PC-3 (cell line): Measurements from ENCODE around the gene CRLF1.

Source experiments
- EZH2 ChIP-seq: fragments of 300-600 bp; sonication (generic); IDR thresholded peaks from one replicate; pipeline ENCODE4 v1.6.1; 2017; ENCODE audit warnings: antibody characterized with exemption, mild to moderate bottlenecking, low read length; ENCODE audit not compliant: unreplicated experiment
- TF ChIP-seq, protein P1 (sequence below): fragments of 300-600 bp; sonication (generic); conservative IDR thresholded peaks from 2 replicates; pipeline ENCODE4 v1.5.1; 2017; ENCODE audit warnings: antibody characterized with exemption, low read depth, mild to moderate bottlenecking, low read length

DNA sequence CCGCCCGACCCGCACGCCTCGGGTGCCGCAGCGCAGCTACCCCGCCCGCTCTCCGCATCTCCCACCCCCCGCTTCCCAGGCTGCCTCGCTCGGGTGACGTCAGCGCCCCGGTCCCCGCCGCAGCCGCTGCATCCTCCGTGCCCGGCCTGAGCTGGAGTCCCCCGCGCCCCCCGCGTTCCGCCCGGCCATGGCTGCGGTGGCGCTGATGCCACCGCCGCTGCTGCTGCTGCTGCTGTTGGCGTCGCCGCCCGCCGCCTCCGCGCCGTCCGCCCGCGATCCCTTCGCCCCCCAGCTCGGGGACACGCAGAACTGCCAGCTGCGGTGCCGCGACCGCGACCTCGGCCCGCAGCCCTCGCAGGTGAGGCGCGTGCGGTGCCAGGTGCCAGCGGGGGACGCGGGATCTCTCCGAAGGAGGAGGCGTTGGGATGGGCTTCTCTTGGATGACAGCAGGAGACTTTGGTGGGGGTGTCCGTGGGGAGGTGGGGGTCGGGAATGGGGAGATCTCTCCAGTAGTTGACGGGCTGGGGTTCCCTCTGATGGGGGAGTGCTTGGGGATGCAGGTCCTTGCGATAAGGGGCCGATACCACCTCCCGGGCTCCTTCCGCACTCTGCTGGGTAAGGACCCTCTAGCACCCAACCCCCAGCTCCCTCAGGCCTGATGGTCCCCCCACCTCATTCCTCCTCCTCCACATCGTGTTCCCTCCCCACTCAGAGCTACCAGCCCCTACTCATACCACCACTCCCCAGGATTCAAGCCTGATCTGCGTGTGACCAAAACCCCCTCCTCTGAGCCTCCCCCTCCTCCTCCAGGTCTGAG lies 6.4 kb upstream of the CRLF1 start, which contains the start of gene TMEM59L:
- TF ChIP-seq, protein P1, sequence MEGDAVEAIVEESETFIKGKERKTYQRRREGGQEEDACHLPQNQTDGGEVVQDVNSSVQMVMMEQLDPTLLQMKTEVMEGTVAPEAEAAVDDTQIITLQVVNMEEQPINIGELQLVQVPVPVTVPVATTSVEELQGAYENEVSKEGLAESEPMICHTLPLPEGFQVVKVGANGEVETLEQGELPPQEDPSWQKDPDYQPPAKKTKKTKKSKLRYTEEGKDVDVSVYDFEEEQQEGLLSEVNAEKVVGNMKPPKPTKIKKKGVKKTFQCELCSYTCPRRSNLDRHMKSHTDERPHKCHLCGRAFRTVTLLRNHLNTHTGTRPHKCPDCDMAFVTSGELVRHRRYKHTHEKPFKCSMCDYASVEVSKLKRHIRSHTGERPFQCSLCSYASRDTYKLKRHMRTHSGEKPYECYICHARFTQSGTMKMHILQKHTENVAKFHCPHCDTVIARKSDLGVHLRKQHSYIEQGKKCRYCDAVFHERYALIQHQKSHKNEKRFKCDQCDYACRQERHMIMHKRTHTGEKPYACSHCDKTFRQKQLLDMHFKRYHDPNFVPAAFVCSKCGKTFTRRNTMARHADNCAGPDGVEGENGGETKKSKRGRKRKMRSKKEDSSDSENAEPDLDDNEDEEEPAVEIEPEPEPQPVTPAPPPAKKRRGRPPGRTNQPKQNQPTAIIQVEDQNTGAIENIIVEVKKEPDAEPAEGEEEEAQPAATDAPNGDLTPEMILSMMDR, result no peak
- no peak for TF ChIP-seq EZH2
